GM21529 (cell line): ENCODE measurements around the gene EPB41L4B.

Experiments
- ATAC-seq: cut with Tn5 transposase; IDR thresholded peaks from one replicate; pipeline ENCODE4 v1.9.1; 2021; ENCODE audit not compliant: unreplicated experiment

The EPB41L4B gene

DNA sequence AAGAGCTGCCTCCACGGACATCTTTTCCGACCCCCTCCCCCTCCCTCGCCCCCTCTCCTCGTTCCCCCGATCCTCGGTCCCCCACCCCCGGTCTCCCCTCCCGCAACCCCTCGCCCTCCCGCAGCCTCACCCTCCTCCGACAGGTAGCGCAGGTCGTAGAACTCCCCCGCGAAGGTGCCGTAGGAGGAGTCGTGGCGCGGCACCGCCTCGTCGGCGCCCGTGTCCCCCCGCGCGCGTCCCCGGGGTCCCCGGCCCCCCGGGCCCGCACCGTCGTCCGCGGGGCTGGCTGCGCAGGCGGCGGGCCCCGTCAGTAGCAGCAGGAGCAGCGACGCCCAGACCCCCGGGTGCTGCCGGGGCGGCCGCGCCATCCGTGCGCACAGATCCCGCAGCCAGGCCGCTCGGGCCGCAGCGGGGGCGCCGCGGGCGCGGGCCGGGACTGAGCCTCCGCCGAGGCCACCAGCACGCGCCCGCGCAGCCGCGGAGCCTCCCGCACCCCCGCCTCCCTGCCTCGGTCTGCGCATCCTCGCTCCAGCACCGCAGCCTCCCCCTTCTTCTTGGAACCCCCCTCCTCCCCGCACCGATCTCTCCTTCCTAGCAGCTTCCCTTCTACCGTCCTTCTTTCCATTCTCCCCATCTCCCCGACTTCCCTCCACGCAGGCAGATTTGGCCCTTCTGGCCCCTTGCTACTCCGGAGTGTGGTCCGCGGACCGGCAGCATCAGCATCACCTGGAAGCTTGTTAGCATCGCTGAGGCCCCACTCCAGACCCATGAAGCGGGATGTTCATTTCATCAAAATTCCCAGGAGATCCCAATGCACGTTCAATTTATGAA, 153.9 kb downstream of the EPB41L4B start, which contains the start of gene FRRS1L:
Gene FRRS1L (minus strand): TSS at position 479 of the 831 bp plus-strand sequence. CDS start 111 bp downstream, at position 368.
- no peak for ATAC-seq

DNA sequence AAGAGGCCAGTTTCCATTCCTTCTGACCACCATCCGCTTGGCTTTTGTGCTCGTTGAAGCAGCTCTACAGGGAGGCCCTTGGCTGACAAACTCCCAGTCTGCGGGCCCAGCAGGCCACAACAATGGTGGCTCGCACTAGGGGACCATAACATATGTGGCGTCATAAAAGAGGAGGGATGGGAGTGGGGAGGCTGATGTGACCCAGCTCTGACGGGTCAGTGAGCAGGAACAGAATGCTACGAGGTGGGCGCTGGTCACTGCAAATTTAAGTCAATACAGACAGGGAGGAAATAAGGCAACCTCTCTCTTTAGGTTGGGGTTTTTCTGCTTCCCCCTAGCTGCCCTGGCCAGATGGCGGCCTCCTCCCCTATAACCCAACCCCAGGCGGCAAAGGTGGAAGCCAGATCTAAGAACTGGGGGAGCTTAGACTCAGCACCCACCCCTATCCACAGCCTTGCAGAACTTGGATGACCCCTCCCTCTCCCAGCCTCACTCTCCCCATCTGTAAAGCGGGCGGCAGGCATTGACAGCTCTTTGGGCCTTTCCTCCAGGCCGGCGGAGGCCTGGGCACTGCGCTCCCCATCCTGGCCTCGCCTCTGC, 154.6 kb downstream of the EPB41L4B start:
- ATAC-seq, result no peak

GRCh38 chr9:109164042-109164441, 156.8 kb downstream of the EPB41L4B start:
- ATAC-seq, result no peak

GRCh38 chr9:109163194-109163593, 157.7 kb downstream of the EPB41L4B start:
- no peak for ATAC-seq

DNA sequence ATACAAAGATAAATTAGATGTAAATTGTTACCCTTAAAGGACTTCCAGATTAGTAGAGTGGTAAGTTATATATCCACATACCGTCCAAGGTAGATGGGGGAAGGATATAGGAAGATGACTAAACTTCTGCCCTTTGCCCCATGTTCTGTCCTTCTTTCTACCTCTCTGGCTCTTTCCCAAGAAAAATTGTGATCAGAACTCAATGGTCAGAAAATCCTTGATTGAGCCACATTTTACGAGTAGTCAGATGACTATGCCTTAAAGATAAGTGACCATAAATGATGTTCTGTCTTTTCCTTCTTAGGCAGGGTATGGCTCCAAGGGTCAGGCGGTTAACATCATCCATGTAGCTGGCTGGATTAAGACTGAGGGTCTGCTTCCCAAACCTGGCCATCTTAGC, 158.2 kb downstream of the EPB41L4B start:
- no peak for ATAC-seq

DNA sequence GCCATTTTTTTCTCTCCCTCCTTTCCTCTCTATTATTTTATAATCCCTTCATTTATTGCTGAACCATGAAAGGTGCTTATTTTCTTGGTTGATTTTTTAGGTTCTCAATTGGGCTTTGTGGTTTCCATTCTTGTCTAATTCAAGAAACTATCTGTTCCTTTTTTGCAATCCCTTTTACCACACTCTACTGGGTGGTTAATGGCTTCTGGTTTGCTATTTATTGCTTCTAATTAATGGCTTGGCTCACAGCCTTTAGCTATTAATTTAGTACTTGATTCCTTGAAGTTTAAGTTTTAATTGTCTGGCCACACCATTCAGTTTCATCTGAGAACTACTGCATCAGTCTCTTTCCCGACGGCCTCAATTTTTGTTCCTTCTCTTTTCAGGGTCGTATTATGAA, 159.4 kb downstream of the EPB41L4B start:
- ATAC-seq, result no peak

- ATAC-seq, result no peak
Observed at GRCh38 chr9:109159583-109159982, 161.3 kb downstream of the EPB41L4B start.

- no peak for ATAC-seq
Observed at GRCh38 chr9:109158651-109159050, 162.2 kb downstream of the EPB41L4B start.

- ATAC-seq, result no peak
Observed at GRCh38 chr9:109156708-109157107, 164.2 kb downstream of the EPB41L4B start.

- ATAC-seq, result no peak
Observed at GRCh38 chr9:109150925-109151545, 169.8 kb downstream of the EPB41L4B start.

DNA sequence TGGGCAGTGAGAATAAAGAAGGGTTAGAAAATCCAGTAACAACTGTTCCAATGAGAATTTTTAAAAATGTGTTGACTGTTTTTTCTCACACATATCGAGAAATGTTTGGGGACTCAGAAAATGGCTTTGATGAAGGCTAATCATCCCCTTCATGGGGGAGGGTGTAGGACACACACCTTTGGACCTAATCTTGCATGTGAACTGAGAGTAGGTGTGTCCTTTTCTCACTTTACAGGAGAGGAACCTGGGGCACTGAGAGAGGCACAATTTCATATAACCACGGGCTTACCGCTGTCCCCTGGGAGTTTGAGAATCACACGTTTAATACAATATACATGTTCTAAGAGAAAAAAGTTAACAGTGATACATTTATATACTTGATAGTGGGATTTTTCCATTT, 171.1 kb downstream of the EPB41L4B start:
- no peak for ATAC-seq

DNA sequence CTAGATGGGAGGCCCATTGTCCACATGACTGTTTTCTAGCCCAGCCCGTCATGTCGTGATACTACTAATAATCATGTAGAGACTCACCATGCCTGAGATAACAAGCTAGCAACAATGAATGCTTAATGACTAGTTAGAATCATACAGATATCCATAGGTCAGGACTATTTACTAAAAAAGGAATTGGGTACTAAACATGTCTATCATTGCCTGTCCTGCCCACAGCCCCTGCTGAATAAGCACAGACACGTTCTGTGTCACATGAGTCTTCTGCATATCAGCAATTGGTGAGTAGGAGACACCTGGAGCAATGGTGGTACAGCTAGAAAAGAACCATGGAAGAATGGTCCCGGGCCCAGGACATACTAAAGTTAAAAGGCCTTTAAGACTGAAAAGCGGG, 171.8 kb downstream of the EPB41L4B start:
- ATAC-seq, result no peak

- ATAC-seq, result no peak
Observed at GRCh38 chr9:109145051-109145450, 175.8 kb downstream of the EPB41L4B start.

GRCh38 chr9:109143881-109144562, 176.8 kb downstream of the EPB41L4B start:
- peak; percentile 97 for ATAC-seq

- no peak for ATAC-seq
Observed at GRCh38 chr9:109141375-109141774, 179.5 kb downstream of the EPB41L4B start.

DNA sequence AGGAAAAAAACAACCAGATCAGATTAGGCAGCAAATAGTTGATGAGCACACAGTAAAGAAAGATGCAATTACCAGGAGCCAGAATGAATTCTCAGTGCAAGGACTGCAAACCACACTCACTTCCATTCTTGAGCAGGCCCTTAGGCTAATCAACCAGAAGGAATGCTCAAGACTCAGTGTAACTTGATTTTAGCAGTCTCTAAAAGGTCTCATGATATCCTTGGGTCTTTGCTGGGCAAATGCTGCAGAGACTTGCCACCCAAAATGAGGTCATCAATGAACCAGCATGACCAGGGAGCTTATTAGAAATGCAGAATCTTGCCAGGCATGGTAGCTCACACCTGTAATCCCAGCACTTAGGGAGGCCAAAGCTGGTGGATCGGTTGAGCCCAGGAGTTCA, 181.0 kb downstream of the EPB41L4B start:
- no peak for ATAC-seq

GRCh38 chr9:109138421-109138820, 182.4 kb downstream of the EPB41L4B start:
- ATAC-seq, result no peak

DNA sequence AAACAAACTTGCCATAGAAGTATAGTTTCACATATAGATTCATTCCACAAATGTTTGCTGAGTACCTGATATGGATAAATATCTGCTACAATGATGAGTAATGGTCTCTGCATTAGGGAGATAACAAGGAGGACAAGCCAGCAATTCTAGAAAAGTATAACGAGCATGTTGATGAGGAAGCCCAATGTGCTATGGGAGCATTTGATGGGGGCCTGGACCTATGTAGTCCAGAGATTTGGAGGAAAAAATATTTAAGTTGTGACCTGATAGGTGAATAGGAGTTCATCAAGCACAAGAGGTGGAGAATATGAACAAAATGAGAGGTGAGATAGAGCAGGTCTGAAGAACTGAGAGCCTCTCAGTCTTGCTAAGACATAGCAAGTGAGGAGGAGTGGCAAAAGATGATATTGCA, 186.7 kb downstream of the EPB41L4B start:
- no peak for ATAC-seq

GRCh38 chr9:109133533-109133932, 187.3 kb downstream of the EPB41L4B start:
- ATAC-seq, result no peak

GRCh38 chr9:109132567-109133021, 188.3 kb downstream of the EPB41L4B start:
- no peak for ATAC-seq

DNA sequence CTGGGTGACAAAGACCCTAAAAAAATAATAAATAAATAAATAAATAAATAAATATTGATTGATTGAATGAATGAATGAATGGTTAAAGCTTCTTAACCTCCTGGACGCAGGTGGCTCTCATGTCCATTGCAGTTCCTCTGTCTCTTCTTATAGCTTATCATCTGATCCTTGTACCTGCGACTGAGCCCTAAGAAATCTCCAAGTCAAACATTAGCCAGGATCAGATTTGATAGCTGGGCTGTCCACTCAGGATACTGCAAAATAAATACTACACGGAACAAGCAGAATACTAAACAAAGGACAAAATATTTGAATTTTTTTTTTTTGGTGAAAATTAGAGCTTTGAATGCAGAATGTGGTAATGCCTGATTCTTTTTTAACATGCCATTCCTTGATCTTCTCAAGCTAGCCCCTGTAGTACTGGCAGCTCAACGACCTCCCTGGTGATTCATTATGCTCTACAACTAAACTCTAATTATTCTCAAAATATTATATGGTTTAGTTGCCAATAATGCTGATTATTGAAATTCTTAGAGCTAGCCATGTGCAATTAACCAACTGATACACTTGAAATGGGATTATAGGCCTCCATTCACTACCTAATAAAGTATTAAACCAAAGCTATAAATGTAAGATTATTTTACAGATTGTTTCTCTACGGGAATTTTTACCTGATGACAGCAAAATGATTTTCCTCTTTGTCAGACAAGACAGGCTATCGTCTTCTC, 191.2 kb downstream of the EPB41L4B start:
- ATAC-seq, result no peak
